ENCODE results near the gene HSPA13. TPM values are rescaled to one million over a fixed set of nuclear protein-coding genes. Genes with fewer than 3 reads are reported as not detected.

HSPA13 gene, protein sequence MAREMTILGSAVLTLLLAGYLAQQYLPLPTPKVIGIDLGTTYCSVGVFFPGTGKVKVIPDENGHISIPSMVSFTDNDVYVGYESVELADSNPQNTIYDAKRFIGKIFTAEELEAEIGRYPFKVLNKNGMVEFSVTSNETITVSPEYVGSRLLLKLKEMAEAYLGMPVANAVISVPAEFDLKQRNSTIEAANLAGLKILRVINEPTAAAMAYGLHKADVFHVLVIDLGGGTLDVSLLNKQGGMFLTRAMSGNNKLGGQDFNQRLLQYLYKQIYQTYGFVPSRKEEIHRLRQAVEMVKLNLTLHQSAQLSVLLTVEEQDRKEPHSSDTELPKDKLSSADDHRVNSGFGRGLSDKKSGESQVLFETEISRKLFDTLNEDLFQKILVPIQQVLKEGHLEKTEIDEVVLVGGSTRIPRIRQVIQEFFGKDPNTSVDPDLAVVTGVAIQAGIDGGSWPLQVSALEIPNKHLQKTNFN
- total RNA-seq: 11.1 TPM
- long read RNA-seq, transcript HSPA13-201 (5 exons, 3,986 nt): major isoform, 10 of 10 reads
- long read RNA-seq, partial matches to known transcripts: 0 of 10 reads
- long read RNA-seq, other reads (novel, unspliced or antisense): 0 of 10 reads

DNA sequence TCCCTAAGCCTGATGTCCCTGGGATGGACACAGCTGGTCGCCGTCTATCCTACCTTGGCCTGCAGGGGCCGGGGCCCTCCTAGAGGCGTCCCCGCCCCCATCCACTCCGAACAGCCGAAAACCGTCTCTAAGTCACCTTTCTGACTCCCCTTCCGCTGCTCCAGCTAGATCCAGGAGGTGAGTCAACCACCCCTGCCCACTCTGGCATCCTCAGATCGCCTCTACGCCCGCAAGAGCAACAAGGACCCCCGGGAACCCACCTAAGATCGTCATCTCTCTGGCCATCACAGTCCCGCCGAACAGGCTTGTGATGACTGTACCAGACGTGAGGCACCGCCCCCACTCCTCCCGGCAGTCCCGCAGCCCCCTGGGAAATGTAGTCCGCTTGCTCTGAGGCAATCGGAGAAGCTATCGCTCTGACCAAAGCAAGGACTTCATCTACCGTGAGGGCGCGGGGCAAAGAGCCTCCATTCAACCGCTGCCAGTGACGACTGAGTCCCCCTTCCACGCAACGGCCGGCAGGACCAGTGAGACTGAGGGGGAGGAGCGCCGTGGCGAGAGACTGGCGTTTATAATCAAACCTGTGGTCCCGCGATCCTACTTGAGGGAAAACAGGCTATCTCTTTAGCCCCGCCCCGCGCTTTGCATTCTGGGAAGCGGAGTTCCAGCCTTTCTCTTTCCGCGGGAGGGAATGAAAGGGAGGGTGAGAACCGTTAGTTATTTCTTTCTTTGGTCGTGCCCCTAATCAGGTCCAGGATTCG is at the start of gene HSPA13:
Gene HSPA13, minus strand, starts transcription at position 312 of the 761 bp plus-strand sequence. Its CDS starts 27 bp downstream, at position 285.
- DNase-seq (peak; percentile 99), ATAC-seq (peak; percentile 100)
- intact Hi-C loops (cut with micrococcal nuclease): no loop called here

DNA sequence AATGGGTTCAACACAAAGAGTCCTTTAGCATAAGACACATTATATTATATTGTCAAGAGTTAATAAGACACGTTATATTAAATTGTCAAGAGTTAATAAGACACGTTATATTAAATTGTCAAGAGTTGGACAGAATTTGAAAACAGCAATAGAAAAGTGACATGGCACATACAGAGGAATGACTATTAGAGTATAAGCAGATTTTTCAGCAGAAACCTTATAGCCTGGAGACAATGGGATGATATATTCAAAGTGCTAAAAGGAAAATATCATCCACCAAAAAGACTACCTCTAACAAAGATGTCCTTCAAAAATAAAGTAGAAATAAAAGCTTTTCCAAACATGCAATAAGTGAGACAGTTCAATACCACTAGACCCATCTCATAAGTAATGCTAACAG is 36.0 kb upstream of the HSPA13 start:
- DNase-seq (no peak), ATAC-seq (no peak)
- intact Hi-C loops (cut with micrococcal nuclease): no loop called here

DNA sequence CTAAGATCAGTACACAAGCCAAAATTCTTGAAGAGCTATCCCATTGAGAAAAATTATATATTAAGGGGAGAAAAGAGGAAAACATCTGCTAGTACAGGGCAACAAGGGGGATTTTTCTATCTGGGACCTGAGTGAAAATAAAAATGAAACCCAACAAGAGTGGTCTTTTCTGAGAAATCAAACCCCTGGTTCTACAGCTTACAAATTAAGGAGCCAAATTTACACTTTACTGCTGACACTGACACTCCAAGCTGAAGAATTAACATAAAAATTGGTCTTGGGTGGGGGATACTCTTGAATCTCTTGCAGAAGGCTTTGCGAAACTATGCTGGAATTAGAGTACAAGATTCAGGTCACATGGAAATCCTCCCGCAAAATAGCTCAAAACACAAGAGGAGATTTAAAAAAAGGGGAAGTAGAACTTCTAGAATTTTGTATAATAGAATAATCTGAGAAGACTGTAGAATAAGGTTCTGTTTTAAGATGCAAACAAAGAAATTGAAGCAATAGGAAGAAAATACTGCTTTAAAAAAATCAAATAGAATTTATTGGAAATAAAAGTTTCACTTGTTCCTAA is 32.1 kb upstream of the HSPA13 start:
- ATAC-seq (no peak), DNase-seq (no peak)
- intact Hi-C loops (cut with micrococcal nuclease): no loop called here

DNA sequence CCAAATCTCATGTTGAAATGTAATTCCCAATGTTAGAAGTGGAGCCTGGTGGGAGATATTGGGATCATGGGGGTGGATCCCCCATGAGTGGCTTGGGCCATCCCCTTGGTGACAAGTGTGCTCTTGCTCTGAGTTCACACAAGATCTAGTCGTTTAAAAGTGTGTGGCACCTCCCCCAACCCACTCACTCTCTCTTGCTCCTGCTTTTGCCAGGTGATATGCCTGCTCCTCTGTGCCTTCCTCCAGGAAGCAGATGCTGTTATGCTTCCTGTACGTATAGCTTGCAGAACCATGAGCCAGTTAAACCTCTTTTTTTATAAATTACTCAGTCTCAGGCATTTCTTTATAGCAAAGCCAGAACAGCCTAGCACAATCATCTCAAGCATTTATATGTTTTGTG is 23.0 kb upstream of the HSPA13 start:
- intact Hi-C loops (cut with micrococcal nuclease): no loop called here

DNA sequence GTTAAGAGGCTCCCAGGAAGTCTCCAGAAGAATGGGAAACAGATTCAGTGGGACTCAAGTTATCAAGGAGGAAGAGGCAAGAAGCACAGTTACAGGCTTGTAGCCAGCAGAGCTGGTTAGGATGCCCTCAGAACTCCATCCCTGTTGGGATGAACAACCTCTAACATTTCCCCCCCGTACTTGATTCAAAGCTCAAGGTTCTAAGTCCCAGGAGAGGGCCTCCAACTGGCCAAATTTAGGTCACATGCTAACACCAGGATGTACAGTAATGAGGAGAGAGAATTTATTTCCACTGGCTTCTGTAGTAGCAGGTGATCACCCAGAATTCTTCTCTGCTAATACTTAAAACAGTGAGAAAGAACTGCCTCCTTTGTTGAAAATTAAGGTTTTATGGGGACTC is 22.3 kb upstream of the HSPA13 start:
- DNase-seq (no peak), ATAC-seq (no peak)
- intact Hi-C loops (cut with micrococcal nuclease): no loop called here

More for the DNA sequence above, 23.0 kb upstream of the HSPA13 start:
- DNase-seq (no peak), ATAC-seq (no peak)

DNA sequence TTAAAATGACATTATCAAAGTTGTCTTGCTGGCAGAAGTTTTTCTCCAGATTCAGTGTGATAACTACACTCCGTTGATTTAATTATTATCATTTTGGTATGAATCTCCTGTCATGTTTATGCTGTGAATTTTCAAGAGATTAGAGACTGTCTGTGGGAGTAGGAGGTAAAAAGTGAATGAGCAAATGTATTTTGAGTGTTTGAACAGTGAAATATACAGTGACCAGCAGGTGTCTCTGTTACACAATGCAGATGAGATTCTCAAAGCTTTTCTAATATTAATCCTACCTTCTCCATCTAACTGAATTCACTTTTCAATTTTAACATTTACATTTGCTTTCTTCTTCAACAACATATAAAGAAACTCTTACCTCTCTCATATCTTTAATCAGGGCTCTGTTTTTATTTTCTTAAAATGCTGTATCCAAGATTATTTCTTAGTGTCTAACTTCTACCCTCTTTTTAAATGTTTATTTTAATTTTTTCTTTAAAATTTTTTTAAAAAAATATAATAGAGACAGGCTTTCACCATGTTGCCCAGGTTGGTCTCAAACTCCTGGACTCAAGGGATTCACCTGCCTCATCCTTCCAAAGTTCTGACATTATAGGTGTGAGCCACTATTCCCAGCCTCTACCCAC is 20.9 kb upstream of the HSPA13 start:
- intact Hi-C loops (cut with micrococcal nuclease): no loop called here
- DNase-seq (no peak), ATAC-seq (no peak)

DNA sequence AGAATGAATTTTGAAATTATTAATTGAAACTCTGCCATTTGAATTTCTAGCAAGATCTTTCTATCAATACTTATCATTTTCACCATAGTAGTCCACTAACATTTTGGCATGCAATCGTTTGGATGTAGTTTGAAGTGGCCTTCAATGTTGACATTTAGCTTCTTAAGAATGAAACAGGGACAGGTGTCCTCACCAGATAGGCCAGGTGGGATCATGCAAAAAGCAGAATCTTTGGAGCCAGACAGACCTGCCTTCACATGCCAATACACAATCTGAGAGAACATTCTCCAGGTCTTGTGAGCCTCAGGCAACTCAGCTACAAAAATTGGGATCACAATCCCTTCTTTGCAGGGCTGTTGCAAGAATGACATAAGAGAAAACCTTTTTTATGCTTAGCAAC is 18.3 kb upstream of the HSPA13 start:
- DNase-seq (no peak), ATAC-seq (no peak)
- intact Hi-C loops (cut with micrococcal nuclease): no loop called here

DNA sequence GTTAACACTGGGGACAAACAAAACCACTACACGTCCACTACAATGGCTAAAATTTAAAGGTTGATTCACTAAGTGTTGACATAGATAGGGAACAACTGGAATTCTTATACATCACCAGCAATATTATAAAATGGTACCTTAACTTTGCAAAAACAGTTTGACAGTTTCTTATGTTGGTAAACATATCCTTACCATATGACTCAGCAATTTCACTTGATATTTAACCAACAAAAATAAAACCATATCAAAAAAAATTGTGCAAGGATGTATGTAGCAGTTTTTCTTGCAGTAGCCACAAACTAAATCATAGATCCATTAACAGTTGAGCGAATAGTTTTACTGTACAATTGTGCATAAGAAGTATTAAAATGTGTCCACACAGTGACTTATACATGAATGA is 5.3 kb upstream of the HSPA13 start:
- ATAC-seq (no peak), DNase-seq (no peak)
- intact Hi-C loops (cut with micrococcal nuclease): no loop called here

DNA sequence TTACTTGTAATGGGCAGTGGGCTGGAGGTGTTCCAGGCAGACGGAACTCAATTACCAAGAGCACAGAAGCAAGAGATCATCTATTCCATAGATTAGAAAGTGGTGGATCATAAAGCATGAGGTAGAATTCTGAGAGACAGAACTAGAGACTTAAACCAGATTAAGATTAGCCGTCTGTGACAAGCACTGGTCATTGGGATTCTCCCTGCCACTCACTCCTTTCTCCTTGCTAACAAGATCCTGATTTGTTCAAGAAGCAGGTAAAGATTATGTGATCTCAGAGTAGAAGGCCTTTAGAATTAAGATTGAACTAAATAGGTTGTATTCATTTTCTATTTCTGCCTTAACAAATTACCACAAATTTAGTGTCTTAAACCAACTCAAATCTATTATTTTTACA is 1.5 kb upstream of the HSPA13 start:
- no peak for DNase-seq
- no peak for ATAC-seq
- intact Hi-C loops (cut with micrococcal nuclease): no loop called here

DNA sequence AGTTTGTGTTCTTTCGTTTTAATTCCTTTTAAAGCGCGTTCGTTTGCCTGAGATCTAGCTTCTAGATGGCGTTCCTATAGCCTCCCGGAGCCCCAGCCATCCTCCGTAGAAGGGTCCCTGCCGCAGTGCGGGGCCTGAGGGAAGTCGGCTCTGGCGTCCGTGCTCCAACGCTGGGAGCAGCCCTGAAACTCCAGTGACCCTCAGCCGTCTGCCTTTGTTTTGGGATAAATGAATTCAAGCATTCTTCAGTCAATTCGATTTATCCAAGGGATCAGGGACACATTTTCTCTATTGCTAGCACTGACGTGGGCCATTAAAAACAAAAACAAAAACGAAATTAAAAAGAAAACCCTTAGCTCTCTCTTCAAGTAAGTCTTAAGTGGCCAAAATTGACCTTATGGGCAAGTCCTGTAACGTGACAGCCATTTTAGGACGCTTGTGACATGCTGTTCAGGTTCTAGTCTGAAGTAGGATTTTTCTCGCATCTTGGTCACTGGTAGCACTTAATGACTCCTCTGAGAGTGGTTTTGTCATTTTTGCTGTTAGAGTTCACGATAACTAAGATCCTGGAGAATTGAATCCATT is 742 bp upstream of the HSPA13 start:
- intact Hi-C loops (cut with micrococcal nuclease): no loop called here

DNA sequence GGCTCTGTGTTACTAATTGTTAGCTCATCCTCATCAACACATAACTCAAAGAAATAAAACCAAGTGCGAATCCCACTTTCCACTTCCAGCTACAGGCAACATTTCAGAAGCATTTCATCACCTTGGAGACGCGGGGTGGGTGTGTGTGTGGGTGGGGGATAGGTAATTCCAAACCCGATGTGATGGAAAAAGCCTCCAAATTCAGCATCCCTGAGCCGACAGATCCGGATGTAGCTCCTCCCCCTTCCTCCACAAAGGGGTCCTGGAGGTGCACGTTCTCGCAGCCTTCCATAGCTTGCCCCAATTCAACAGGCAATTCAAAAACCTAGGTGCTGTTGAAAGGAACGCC is 486 bp downstream of the HSPA13 start:
- ATAC-seq (no peak), DNase-seq (no peak)
- intact Hi-C loops (cut with micrococcal nuclease): no loop called here

More for the DNA sequence above, 742 bp upstream of the HSPA13 start:
- ATAC-seq (peak; percentile 70), DNase-seq (no peak)

DNA sequence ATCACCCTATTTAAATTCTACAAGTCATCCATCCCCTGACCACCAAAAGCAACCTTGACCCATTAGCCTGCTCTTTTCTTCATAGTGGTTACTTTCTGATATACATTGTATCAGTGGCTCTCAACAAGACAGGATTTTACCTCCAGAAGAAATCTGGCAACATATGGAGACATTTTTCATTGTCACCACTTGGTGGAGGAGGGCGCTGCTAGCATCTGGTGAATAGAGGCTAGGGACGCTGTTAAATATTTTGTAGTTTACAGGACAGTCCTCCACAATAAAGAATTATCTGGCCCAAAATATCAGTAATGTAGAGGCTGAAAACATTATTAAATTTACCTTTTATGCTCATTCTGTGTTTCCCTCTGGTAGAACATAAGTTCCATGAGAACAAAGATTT is 6.1 kb downstream of the HSPA13 start:
- ATAC-seq (no peak), DNase-seq (no peak)
- intact Hi-C loops (cut with micrococcal nuclease): no loop called here

DNA sequence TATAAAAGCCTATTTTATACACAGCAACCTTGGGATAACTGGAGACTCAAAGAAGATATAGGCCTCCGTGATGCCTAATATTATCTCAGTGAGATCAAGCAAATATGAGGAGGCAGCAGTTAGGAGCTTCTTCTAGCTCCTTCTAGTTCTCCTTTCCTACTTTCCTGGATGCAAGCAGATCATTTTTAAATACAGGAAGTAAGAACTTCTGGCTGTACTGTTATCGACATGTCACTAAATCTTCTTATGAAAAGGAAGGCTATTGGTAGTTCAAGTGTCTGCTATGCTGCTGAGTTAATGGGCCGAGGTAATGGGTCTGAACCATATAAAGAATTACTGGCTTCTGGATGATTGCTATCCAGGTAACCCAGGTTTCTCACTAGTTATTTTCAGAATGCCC is 15.9 kb downstream of the HSPA13 start:
- intact Hi-C loops (cut with micrococcal nuclease): no loop called here
- DNase-seq (no peak), ATAC-seq (no peak)

DNA sequence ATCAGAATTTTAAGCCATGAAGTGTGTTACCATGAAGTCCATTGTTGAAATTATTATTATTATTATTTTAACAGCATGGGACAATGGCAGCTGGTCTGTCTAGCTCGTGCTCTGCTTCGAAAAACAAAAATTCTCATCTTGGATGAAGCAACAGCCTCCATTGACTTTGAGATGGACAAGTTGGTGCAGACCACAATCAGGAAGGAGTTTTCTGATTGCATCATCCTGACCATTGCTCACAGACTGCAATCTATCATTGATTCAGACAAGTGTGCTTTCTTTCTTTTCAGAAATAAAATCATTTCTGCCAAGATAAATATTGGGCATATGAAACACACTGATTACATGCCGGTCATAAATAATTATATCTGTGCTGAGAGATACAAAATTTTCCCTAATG is 21.0 kb downstream of the HSPA13 start:
- intact Hi-C loops (cut with micrococcal nuclease): no loop called here
- no peak for ATAC-seq

DNA sequence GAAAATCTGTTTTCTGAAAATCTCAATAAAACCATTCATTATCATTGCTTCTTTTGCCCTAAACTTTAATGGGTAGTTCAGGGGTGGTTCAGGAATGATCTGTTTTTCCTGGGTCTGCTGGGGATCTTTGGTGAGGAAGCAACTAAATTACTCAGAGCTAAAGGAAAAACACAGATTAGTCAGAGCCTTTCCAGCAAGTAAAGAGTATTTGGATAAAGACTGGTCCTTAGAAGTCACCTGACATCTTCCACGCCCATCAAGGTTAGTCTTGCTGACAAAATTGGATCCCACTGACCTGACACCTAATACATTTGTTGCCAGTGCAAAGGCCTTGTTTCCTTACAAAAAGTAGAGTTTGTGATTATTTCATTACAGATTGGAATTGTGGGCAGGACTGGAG is 24.2 kb downstream of the HSPA13 start:
- DNase-seq (no peak), ATAC-seq (no peak)
- intact Hi-C loops (cut with micrococcal nuclease): no loop called here

More for the DNA sequence above, 21.0 kb downstream of the HSPA13 start:
- DNase-seq: no peak

DNA sequence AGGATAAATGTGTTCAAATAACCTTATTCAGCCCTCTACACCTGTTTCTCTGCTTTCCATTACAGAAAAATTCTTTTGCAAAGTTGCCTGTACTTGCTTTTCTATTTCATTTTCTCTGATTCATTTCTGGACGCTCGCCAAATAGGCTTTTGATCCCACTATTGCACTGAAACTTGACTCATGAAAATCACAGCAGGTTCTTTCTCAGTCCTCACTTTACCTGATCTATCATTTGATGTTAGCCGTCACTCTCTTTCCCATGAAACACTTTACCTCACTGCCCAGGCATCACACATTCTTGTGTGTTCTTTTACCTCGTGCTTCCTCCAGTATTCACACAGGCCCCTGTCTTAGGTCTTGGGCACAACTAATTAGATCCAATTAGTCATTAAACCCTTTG is 26.2 kb downstream of the HSPA13 start:
- ATAC-seq (no peak), DNase-seq (no peak)
- intact Hi-C loops (cut with micrococcal nuclease): no loop called here

DNA sequence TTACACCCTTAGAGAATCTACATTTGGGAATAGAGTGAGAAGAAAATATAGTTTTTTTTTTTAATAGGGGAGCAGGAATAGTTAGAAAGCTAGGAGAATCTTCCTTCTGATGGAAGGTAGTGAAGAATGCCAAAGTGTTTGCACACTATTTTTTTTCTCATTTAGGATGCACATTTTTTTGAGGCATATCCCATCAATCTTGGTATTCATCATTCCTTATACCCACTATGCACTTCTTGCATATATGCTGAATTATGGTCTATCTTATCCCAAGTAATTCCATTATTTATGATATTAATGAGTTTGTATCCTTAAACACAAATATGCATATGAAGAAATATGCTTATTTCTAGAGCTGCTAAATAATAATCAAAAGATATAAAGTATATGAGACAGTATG is 28.4 kb downstream of the HSPA13 start:
- ATAC-seq: no peak
- DNase-seq: no peak
- intact Hi-C loops (cut with micrococcal nuclease): no loop called here

DNA sequence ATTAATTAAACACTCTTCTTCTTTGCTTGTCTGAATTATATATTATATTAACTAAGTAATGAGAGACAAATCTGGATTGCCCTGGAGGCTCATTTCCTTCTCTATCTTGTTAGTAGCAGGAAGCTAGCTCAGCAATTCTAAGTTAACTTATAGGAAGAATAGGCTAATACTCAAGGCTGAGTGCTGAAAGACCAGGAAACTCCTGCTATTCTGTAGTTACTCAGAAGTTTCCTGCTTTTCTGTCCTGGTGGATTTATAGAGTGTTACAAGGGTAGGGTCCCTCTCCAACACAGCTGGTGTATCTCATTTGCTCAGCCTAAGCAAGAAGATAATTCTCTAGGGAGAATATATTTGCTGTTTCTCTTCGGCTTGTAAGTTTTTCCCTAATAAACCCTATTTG is 29.2 kb downstream of the HSPA13 start:
- DNase-seq (no peak), ATAC-seq (no peak)

DNA sequence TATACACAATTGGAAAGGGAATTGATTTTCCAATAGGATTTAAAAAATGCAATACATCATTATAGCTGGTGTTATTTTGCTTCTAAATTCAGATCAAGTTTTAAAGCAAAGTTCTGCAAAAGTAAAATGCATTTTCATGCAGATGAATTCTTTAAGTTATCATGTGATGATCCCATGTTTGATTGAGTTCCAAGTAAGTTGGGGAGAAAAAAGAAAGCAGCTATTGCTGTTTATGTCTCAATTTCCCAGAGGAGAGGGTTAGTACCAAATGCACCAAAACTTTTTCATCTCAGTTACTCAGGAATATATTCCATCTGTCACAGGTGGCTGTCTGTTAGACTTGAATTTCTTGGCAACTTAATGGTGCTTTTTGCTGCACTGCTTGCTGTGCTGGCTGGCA is 29.7 kb downstream of the HSPA13 start:
- no peak for ATAC-seq
- DNase-seq: no peak
- intact Hi-C loops (cut with micrococcal nuclease): no loop called here

More for the DNA sequence above, 29.2 kb downstream of the HSPA13 start:
- intact Hi-C loops (cut with micrococcal nuclease): no loop called here
